ENCODE measurements around the gene CHD5. TPM values are rescaled to one million over a fixed set of nuclear protein-coding genes. Genes with fewer than 3 reads are reported as not detected.

The CHD5 gene
- polyA plus RNA-seq, 1 donor from 2014 or later: 22.0 TPM

- H3K27ac ChIP-seq (ENCODE audit: low read length): no peak overlapping the region
- no peaks in the 10 kb centered on the region for H3K9me2 ChIP-seq (ENCODE audit: insufficient read depth, low read length)
- no peaks in the 10 kb centered on the region for H4K20me1 ChIP-seq (ENCODE audit: insufficient read depth)
- H2AFZ ChIP-seq (ENCODE audit: low read depth, low read length): no peak overlapping the region
- TF ChIP-seq REST (IDR thresholded peaks at IDR 0.05; ENCODE audit: borderline replicate concordance): no peak
- TF ChIP-seq SMC3 (conservative IDR thresholded peaks at IDR 0.05; ENCODE audit: poor library complexity): no peak
- no peak for TF ChIP-seq MXI1 (conservative IDR thresholded peaks at IDR 0.05; ENCODE audit: poor library complexity, severe bottlenecking)
- TF ChIP-seq RAD21 (conservative IDR thresholded peaks at IDR 0.05): peak; percentile 23
- TF ChIP-seq EZH2 (IDR thresholded peaks at IDR 0.05; ENCODE audit: borderline replicate concordance, insufficient read depth, low read length, poor library complexity, severe bottlenecking): no peak
- no peak overlapping the region for H3K4me3 ChIP-seq (ENCODE audit: low read length)
- no peaks in the 10 kb centered on the region for H3K27me3 ChIP-seq (ENCODE audit: insufficient read depth, low read depth, low read length)
- H3F3A ChIP-seq (ENCODE audit: insufficient read depth, low read length, poor library complexity, severe bottlenecking): no peaks in the 10 kb centered on the region
- no peaks in the 10 kb centered on the region for H3K36me3 ChIP-seq (ENCODE audit: insufficient read depth, low read length)
- no peak overlapping the region for H3K9ac ChIP-seq (ENCODE audit: low read length)
- H3K79me2 ChIP-seq (replicated peaks; ENCODE audit: insufficient read depth, low read length): no peaks in the 10 kb centered on the region
- H3K4me2 ChIP-seq (ENCODE audit: low read length): no peak overlapping the region
- no peaks in the 10 kb centered on the region for H3K9me3 ChIP-seq (ENCODE audit: low read length)
Measured at GRCh38 chr1:6108937-6109614, 71.0 kb downstream of the CHD5 start.

DNA sequence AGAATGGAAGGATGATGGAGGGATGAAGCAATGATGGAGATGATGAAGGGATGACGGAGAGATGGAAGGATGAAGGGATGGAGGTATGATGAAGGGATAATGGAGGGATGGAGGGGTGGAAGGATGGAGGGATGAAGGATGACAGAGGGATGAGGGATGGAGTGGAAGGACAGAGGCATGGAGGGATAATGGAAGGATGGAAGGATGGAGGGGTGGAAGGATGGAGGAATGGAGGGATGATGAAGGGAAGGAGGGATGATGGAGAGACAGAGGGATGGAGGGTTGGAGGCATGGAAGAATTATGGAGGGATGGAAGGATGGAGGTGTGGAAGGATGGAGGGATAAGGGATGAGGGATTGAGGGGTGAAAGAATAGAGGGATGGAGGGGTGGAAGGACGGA lies 71.6 kb downstream of the CHD5 start:
- Histone ChIP-seq H3K9me2 (ENCODE audit: insufficient read depth, low read length) (no peaks in the 10 kb centered on the region), H3K79me2 (replicated peaks; ENCODE audit: insufficient read depth, low read length) (no peaks in the 10 kb centered on the region), H3K4me3 (ENCODE audit: low read length) (no peak overlapping the region), H2AFZ (ENCODE audit: low read depth, low read length) (no peak overlapping the region), H3K4me2 (ENCODE audit: low read length) (no peak overlapping the region), H3K9me3 (ENCODE audit: low read length) (no peaks in the 10 kb centered on the region), H4K20me1 (ENCODE audit: insufficient read depth) (no peaks in the 10 kb centered on the region), H3K27me3 (ENCODE audit: insufficient read depth, low read depth, low read length) (no peaks in the 10 kb centered on the region), H3K27ac (ENCODE audit: low read length) (no peak overlapping the region), H3K9ac (ENCODE audit: low read length) (no peak overlapping the region), H3F3A (ENCODE audit: insufficient read depth, low read length, poor library complexity, severe bottlenecking) (no peaks in the 10 kb centered on the region), H3K36me3 (ENCODE audit: insufficient read depth, low read length) (no peaks in the 10 kb centered on the region)
- TF ChIP-seq RAD21 (conservative IDR thresholded peaks at IDR 0.05): no peak

DNA sequence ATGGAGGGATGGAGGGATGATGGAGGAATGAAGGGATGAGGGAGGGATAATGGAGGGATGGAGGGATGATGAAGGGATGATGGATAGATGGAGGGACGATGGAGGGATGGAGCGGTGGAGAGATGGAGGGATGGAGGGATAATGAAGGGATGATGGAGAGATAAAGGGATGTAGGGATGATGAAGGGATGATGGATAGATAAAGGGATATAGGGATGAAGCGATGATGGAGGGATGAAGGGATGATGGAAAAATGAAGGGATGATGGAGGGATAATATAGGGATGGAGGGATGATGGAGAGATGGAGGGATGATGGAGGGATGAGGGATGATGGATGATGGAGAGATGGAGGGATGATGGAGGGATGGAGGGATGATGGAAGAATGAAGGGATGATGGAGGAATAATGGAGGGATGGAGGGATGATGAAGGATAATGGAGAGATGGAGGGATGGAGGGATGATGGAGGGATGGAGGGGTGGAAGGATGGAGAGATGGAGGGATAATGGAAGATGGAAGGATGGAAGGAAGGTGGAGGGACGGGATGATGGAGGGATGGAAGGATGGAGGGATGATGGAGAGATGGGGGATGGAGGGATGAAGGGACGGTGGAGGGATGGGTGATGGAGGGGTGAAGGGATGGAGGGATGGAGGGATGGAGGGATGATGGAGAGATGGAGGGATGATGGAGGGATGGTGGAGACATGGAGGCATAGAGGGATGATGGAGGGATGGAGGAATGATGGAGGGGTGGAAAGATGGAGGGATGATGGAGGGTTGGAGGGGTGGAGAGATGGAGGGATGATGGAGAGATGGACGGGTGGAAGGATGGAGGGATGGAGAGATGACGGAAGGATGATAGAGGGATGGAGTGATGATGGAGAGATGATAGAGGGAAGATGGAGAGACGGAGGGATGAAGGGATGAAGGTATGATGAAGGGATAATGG lies 72.4 kb downstream of the CHD5 start:
- H2AFZ ChIP-seq (ENCODE audit: low read depth, low read length): no peak overlapping the region
- H3K4me3 ChIP-seq (ENCODE audit: low read length): no peak overlapping the region
- H3K36me3 ChIP-seq (ENCODE audit: insufficient read depth, low read length): no peaks in the 10 kb centered on the region
- no peaks in the 10 kb centered on the region for H3K9me3 ChIP-seq (ENCODE audit: low read length)
- no peak overlapping the region for H3K27ac ChIP-seq (ENCODE audit: low read length)
- no peaks in the 10 kb centered on the region for H3K79me2 ChIP-seq (replicated peaks; ENCODE audit: insufficient read depth, low read length)
- no peaks in the 10 kb centered on the region for H4K20me1 ChIP-seq (ENCODE audit: insufficient read depth)
- no peaks in the 10 kb centered on the region for H3K9me2 ChIP-seq (ENCODE audit: insufficient read depth, low read length)
- no peaks in the 10 kb centered on the region for H3F3A ChIP-seq (ENCODE audit: insufficient read depth, low read length, poor library complexity, severe bottlenecking)
- H3K4me2 ChIP-seq (ENCODE audit: low read length): no peak overlapping the region
- TF ChIP-seq SMC3 (conservative IDR thresholded peaks at IDR 0.05; ENCODE audit: poor library complexity) (no peak), CTCF (IDR thresholded peaks at IDR 0.05; ENCODE audit: poor library complexity, severe bottlenecking) (no peak), POLR2AphosphoS5 (IDR thresholded peaks at IDR 0.05) (no peak), REST (IDR thresholded peaks at IDR 0.05; ENCODE audit: borderline replicate concordance) (no peak), MXI1 (conservative IDR thresholded peaks at IDR 0.05; ENCODE audit: poor library complexity, severe bottlenecking) (no peak), EZH2 (IDR thresholded peaks at IDR 0.05; ENCODE audit: borderline replicate concordance, insufficient read depth, low read length, poor library complexity, severe bottlenecking) (no peak), EP300 (conservative IDR thresholded peaks at IDR 0.05; ENCODE audit: poor library complexity, severe bottlenecking) (no peak), TAF1 (IDR thresholded peaks at IDR 0.05; ENCODE audit: low read depth) (no peak), RAD21 (conservative IDR thresholded peaks at IDR 0.05) (no peak)
- no peak overlapping the region for H3K9ac ChIP-seq (ENCODE audit: low read length)
- H3K27me3 ChIP-seq (ENCODE audit: insufficient read depth, low read depth, low read length): no peaks in the 10 kb centered on the region

Data from neural cell (in vitro differentiated cells).